ENCODE data around the gene MAP3K5. TPM values are rescaled to one million over a fixed set of nuclear protein-coding genes. Genes with fewer than 3 reads are reported as not detected.

The MAP3K5 gene
- total RNA-seq, 2 donors from 2014 or later = 6.7 to 11.9 TPM

DNA sequence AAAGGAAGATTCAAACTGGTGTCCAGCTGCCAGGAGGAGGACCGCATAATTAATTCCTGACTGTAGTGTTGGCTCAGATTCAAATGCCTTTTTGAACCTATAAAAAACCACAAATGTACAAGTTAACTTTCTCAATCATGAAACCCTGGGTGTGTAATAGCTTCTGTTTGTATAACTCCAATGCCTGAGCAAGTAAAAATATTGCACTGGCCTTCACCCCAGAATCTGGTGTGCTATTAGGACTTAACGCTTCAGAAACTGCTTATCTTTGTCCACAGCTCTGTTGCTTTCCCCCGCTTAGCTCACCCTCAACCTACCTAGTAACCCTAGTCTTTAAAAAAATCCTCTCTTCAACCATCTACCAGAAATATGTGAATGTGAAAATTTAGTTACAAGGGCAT is 123.0 kb downstream of the MAP3K5 start:
- TF ChIP-seq, protein P1, sequence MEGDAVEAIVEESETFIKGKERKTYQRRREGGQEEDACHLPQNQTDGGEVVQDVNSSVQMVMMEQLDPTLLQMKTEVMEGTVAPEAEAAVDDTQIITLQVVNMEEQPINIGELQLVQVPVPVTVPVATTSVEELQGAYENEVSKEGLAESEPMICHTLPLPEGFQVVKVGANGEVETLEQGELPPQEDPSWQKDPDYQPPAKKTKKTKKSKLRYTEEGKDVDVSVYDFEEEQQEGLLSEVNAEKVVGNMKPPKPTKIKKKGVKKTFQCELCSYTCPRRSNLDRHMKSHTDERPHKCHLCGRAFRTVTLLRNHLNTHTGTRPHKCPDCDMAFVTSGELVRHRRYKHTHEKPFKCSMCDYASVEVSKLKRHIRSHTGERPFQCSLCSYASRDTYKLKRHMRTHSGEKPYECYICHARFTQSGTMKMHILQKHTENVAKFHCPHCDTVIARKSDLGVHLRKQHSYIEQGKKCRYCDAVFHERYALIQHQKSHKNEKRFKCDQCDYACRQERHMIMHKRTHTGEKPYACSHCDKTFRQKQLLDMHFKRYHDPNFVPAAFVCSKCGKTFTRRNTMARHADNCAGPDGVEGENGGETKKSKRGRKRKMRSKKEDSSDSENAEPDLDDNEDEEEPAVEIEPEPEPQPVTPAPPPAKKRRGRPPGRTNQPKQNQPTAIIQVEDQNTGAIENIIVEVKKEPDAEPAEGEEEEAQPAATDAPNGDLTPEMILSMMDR (IDR thresholded peaks at IDR 0.05) = no peak
- no peak for DNase-seq (ENCODE audit: low spot score)
- H3K9me3 ChIP-seq = no peaks in the 10 kb centered on the region
- no peaks in the 10 kb centered on the region for H3K36me3 ChIP-seq
- no peaks in the 10 kb centered on the region for H3K27me3 ChIP-seq
- no peak overlapping the region for H3K27ac ChIP-seq
- H3K4me1 ChIP-seq = no peaks in the 10 kb centered on the region
- no peak overlapping the region for H3K4me3 ChIP-seq

DNA sequence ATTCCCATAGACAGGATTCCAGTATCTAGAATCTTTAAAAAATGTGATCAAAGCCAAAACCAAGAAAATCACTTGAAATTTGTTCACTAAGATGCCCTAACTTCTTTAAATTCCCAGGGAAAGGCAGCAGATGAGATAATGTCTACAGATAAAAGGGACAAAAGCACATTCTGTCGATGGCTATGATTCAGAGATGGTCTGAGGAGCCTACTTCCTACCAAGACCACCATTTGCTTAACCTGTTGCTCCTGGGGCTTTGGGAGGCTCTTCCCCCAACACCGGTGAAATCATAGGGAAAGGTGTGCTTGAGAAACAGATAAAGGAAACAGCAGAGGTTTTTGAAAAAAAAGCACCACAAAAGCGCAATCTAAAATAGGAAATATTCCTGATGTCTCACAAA is 123.7 kb downstream of the MAP3K5 start:
- no peak for DNase-seq (ENCODE audit: low spot score)
- Histone ChIP-seq H3K9me3 (no peaks in the 10 kb centered on the region), H3K4me1 (no peaks in the 10 kb centered on the region), H3K36me3 (no peaks in the 10 kb centered on the region), H3K27me3 (no peaks in the 10 kb centered on the region), H3K27ac (no peak overlapping the region), H3K4me3 (no peak overlapping the region)
- TF ChIP-seq, protein P1 (IDR thresholded peaks at IDR 0.05) = no peak

DNA sequence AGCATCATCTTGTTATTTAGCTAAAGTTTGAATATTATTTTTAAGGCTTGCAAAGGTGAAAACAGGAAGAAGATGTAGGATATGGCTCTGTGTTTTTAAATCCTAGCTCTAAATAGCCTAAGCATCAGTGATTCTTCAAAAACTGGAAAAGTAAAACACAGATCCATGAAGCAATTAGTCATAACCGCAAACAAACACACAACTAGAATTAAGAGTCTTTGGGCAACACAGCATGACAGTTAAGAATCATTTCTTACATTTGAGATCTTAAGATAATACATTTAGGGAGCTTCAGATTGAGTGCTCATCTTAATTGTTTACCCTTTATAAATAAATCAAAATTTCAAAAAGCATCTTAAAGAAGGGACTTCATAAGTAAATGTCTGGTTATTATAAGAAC is 126.2 kb downstream of the MAP3K5 start:
- TF ChIP-seq, protein P1 (IDR thresholded peaks at IDR 0.05) = no peak

DNA sequence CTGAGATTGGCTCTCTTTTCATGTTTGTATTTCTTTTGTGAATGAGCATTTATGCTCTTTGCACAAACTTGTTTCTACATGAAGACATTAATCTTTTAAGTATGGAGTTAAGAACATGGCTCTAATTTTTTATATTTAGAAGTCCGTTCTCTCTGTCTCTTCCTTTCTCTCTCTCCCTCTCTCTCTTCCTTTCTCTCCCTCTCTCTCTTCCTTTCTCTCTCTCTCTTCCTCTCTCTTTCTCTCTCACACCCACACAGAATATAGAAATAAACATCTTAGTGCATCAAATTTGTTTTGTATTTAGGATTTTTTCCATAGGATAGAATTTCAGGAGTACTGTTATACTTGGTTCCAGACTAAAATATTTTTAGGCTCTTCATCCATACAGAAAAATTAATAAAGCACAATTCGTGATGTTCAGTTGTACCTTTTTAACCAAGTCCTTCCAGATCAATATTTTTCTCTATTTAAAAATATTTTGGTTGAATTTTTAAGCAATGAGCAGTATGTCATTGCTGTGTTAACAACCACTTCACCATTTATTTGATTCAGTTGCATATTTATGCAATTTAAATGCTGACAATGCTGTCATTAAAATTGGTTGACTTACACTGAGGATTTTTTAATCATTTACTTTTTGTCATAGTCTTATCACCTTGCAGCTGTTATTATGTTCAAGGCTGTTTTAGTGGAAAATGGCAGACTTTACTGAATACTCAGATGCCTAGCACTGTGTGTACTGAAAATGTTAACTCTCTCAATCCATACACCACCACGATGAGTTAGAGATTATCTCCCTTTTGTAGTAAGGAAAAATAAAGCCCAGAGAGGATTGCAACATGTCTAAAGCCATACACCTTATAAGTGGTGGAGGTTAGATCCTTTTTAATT is 129.7 kb downstream of the MAP3K5 start:
- TF ChIP-seq, protein P1 (IDR thresholded peaks at IDR 0.05) = no peak
- Histone ChIP-seq H3K9me3 (no peaks in the 10 kb centered on the region), H3K36me3 (no peaks in the 10 kb centered on the region), H3K4me3 (no peak overlapping the region), H3K27ac (no peak overlapping the region), H3K27me3 (no peaks in the 10 kb centered on the region), H3K4me1 (no peaks in the 10 kb centered on the region)
- DNase-seq (ENCODE audit: low spot score) = no peak

More for the DNA sequence above, 126.2 kb downstream of the MAP3K5 start:
- Histone ChIP-seq H3K27me3 (no peaks in the 10 kb centered on the region), H3K4me3 (no peak overlapping the region), H3K9me3 (no peaks in the 10 kb centered on the region), H3K27ac (no peak overlapping the region), H3K4me1 (no peaks in the 10 kb centered on the region), H3K36me3 (no peaks in the 10 kb centered on the region)
- DNase-seq (ENCODE audit: low spot score) = no peak

DNA sequence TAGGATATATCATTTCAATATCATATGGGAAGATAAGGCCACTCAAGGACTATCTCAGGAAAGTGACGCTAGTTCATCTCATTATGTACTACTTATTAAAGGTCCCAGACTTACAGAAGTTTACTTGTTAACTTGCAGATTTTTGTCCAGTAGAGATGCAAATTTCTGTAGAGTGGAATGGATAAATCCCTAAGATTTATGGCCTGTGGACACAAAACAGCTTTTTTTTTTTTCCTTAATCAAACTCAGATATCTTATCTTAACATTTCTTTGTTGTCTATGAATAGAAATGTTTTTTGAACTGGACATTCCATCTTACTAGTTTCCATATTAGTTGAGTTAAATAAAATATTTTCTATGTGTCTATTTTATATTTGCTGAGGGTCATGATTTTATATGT is 131.6 kb downstream of the MAP3K5 start:
- H3K36me3 ChIP-seq = no peaks in the 10 kb centered on the region
- H3K4me3 ChIP-seq = no peak overlapping the region
- no peak overlapping the region for H3K27ac ChIP-seq
- DNase-seq (ENCODE audit: low spot score) = no peak
- H3K9me3 ChIP-seq = no peaks in the 10 kb centered on the region
- no peaks in the 10 kb centered on the region for H3K4me1 ChIP-seq
- no peaks in the 10 kb centered on the region for H3K27me3 ChIP-seq
- TF ChIP-seq, protein P1 (IDR thresholded peaks at IDR 0.05) = no peak
